Breast epithelium (tissue), 3 donors: ENCODE data around the gene HCN1.

Experiments used
- POLR2A ChIP-seq: fragments of 450-650 bp; IDR thresholded peaks from one replicate; pipeline ENCODE4 v1.6.1; 2016; ENCODE audit warnings: antibody characterized with exemption, mild to moderate bottlenecking, moderate library complexity
- POLR2AphosphoS5 ChIP-seq, 3 donors: sonication (generic); formaldehyde crosslinking; IDR thresholded peaks; one replicate each; pipeline ENCODE4 v1.6.1; 2017; ENCODE audit warnings: antibody characterized with exemption in 3 of 3
- TF ChIP-seq, protein P1 (sequence below), 3 donors: fragments of 450-650 bp; IDR thresholded peaks; one replicate each; pipeline ENCODE4 v1.5.1; 2016 to 2017; ENCODE audit warnings: antibody characterized with exemption in 3 of 3, mild to moderate bottlenecking in 3 of 3, moderate library complexity in 3 of 3

DNA sequence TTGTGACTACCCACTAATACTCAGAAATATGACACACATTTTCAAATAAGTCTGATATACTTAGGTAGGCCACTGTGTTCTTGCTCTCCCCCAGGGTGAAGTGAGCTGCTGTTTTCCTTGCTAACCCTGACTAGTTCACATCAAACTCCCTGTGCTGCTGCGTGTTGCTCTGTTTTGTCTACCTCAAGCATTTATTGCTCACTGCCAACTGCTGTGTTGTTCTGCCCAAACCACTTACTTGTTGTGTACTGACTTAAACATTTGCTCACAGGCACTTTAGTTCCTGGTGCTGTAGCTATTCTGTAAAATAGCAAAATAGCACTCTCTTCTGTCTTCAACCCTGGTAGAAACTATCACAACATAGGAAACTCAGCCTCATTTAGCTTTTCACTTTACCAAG lies 255.7 kb downstream of the HCN1 start:
- TF ChIP-seq, protein P1, sequence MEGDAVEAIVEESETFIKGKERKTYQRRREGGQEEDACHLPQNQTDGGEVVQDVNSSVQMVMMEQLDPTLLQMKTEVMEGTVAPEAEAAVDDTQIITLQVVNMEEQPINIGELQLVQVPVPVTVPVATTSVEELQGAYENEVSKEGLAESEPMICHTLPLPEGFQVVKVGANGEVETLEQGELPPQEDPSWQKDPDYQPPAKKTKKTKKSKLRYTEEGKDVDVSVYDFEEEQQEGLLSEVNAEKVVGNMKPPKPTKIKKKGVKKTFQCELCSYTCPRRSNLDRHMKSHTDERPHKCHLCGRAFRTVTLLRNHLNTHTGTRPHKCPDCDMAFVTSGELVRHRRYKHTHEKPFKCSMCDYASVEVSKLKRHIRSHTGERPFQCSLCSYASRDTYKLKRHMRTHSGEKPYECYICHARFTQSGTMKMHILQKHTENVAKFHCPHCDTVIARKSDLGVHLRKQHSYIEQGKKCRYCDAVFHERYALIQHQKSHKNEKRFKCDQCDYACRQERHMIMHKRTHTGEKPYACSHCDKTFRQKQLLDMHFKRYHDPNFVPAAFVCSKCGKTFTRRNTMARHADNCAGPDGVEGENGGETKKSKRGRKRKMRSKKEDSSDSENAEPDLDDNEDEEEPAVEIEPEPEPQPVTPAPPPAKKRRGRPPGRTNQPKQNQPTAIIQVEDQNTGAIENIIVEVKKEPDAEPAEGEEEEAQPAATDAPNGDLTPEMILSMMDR (IDR thresholded peaks at IDR 0.05): no peak
- TF ChIP-seq POLR2A: no peak
- TF ChIP-seq POLR2AphosphoS5 (IDR thresholded peaks at IDR 0.05): no peak
